Neural progenitor cell (in vitro differentiated cells): ENCODE results near the gene OR51M1. TPM values are rescaled to one million over a fixed set of nuclear protein-coding genes. Genes with fewer than 3 reads are reported as not detected.
"Not testable (repeated sequence)": the region's sequence is repeated elsewhere in the genome, so short reads cannot be mapped to it uniquely, and the experiment has no call there.

Experiments
- DNase-seq: peaks from one replicate; pipeline ENCODE4 v3.0.0-alpha.2; 2016; ENCODE audit warnings: low spot score
- H2AFZ ChIP-seq: fragments of 200-600 bp; sonication (generic); replicated peaks from 2 replicates; pipeline ENCODE4 v1.6.1; 2016; ENCODE audit warnings: antibody characterized with exemption
- H3F3A ChIP-seq: fragments of 200-600 bp; sonication (generic); 2 replicates; pipeline ENCODE4 v1.6.1; 2016; ENCODE audit warnings: antibody characterized with exemption, low read depth
- H3K27ac ChIP-seq: fragments of 200-600 bp; sonication (generic); 2 replicates; pipeline ENCODE4 v1.5.1; 2016; ENCODE audit warnings: mild to moderate bottlenecking
- H3K27me3 ChIP-seq: fragments of 200-600 bp; sonication (generic); 2 replicates; pipeline ENCODE4 v1.6.1; 2016; ENCODE audit warnings: mild to moderate bottlenecking, moderate library complexity
- H3K36me3 ChIP-seq: fragments of 200-600 bp; sonication (generic); 2 replicates; pipeline ENCODE4 v1.5.1; 2016
- H3K4me1 ChIP-seq: fragments of 200-600 bp; sonication (generic); 2 replicates; pipeline ENCODE4 v1.6.1; 2016; ENCODE audit warnings: mixed run types
- H3K4me2 ChIP-seq: fragments of 200-600 bp; sonication (generic); 2 replicates; pipeline ENCODE4 v1.6.1; 2016
- H3K4me3 ChIP-seq: fragments of 200-600 bp; sonication (generic); 2 replicates; pipeline ENCODE4 v1.5.1; 2016
- H3K79me2 ChIP-seq: fragments of 200-600 bp; sonication (generic); 2 replicates; pipeline ENCODE4 v1.6.1; 2016; ENCODE audit warnings: low read depth
- H3K9ac ChIP-seq: fragments of 200-600 bp; sonication (generic); 2 replicates; pipeline ENCODE4 v1.6.1; 2016
- H3K9me3 ChIP-seq: fragments of 200-600 bp; sonication (generic); 2 replicates; pipeline ENCODE4 v1.5.1; 2016; ENCODE audit warnings: low read depth
- H4K20me1 ChIP-seq: fragments of 200-600 bp; sonication (generic); 2 replicates; pipeline ENCODE4 v1.6.1; 2016; ENCODE audit warnings: low read depth
- H3K27ac Mint-ChIP-seq: 3 replicates; pipeline ENCODE4 v1.8.0; 2021; ENCODE audit warnings: mixed read lengths
- H3K27me3 Mint-ChIP-seq: 2 replicates; pipeline ENCODE4 v1.8.0; 2022; ENCODE audit warnings: low read depth, mild to moderate bottlenecking, inconsistent platforms, moderate library complexity, mixed read lengths; ENCODE audit not compliant: insufficient read depth
- H3K36me3 Mint-ChIP-seq: 3 replicates; pipeline ENCODE4 v1.8.0; 2021; ENCODE audit warnings: mixed read lengths
- H3K4me1 Mint-ChIP-seq: 3 replicates; pipeline ENCODE4 v1.8.0; 2021; ENCODE audit warnings: mixed read lengths
- H3K4me3 Mint-ChIP-seq: 3 replicates; pipeline ENCODE4 v1.8.0; 2021; ENCODE audit warnings: mild to moderate bottlenecking, moderate library complexity, mixed read lengths
- H3K9me3 Mint-ChIP-seq: 3 replicates; pipeline ENCODE4 v1.8.0; 2020; ENCODE audit warnings: mixed read lengths
- CTCF ChIP-seq: fragments of 200-600 bp; sonication (generic); IDR thresholded peaks from 2 replicates; pipeline ENCODE4 v1.5.1; 2017; ENCODE audit warnings: antibody characterized with exemption, mild to moderate bottlenecking
- EZH2 ChIP-seq: fragments of 200-600 bp; sonication (generic); IDR thresholded peaks from 2 replicates; pipeline ENCODE4 v1.6.1; 2017; ENCODE audit warnings: antibody characterized with exemption, mild to moderate bottlenecking, moderate library complexity
- EZH2phosphoT487 ChIP-seq: fragments of 200-600 bp; sonication (generic); IDR thresholded peaks from 2 replicates; pipeline ENCODE4 v1.6.1; 2017; ENCODE audit warnings: antibody characterized with exemption
- total RNA-seq: library from RNA; depleted of rRNA; stranded (reverse); fragments of >200 nt; gene quantifications from 2 replicates; pipeline ENCODE4 v1.2.3, GENCODE V29; 2015; ENCODE audit warnings: low replicate concordance

OR51M1 gene
- total RNA-seq, 1 donor from 2014 or later: not detected

GRCh38 chr11:5348551-5349194 is 34.9 kb upstream of the OR51M1 start:
- TF ChIP-seq CTCF: no peak
- no peak for TF ChIP-seq EZH2
- TF ChIP-seq EZH2phosphoT487: no peak
- H3K4me1 Mint-ChIP-seq: peaks cover 3% of the 10 kb centered on the region
- no peak for DNase-seq

GRCh38 chr11:5349550-5349949 is 34.1 kb upstream of the OR51M1 start:
- no peak for DNase-seq
- Histone ChIP-seq H3K4me3 (no peak overlapping the region), H3F3A (no peaks in the 10 kb centered on the region), H3K36me3 (no peaks in the 10 kb centered on the region), H3K27me3 (no peaks in the 10 kb centered on the region), H3K79me2 (no peaks in the 10 kb centered on the region), H3K9me3 (no peaks in the 10 kb centered on the region), H3K4me2 (no peak overlapping the region), H3K27ac (no peak overlapping the region), H3K9ac (no peak overlapping the region), H3K4me1 (no peaks in the 10 kb centered on the region), H4K20me1 (no peaks in the 10 kb centered on the region), H2AFZ (no peak overlapping the region)
- H3K9me3 Mint-ChIP-seq: no peaks in the 10 kb centered on the region
- H3K27me3 Mint-ChIP-seq: no peaks in the 10 kb centered on the region
- no peak for TF ChIP-seq CTCF
- no peak for TF ChIP-seq EZH2phosphoT487
- no peak for TF ChIP-seq EZH2
- H3K4me1 Mint-ChIP-seq: peaks cover 3% of the 10 kb centered on the region
- no peak overlapping the region for H3K27ac Mint-ChIP-seq
- no peak overlapping the region for H3K4me3 Mint-ChIP-seq
- no peaks in the 10 kb centered on the region for H3K36me3 Mint-ChIP-seq

More at GRCh38 chr11:5348551-5349194, 34.9 kb upstream of the OR51M1 start:
- H3K9me3 ChIP-seq: no peaks in the 10 kb centered on the region
- no peaks in the 10 kb centered on the region for H3K79me2 ChIP-seq
- H3K4me2 ChIP-seq: no peak overlapping the region
- no peak overlapping the region for H3K27ac ChIP-seq
- no peaks in the 10 kb centered on the region for H3K9me3 Mint-ChIP-seq
- H3K36me3 ChIP-seq: no peaks in the 10 kb centered on the region
- H4K20me1 ChIP-seq: no peaks in the 10 kb centered on the region
- H3K4me1 ChIP-seq: no peaks in the 10 kb centered on the region
- H3K9ac ChIP-seq: no peak overlapping the region
- no peaks in the 10 kb centered on the region for H3F3A ChIP-seq
- H3K27ac Mint-ChIP-seq: no peak overlapping the region
- H3K27me3 ChIP-seq: no peaks in the 10 kb centered on the region
- no peak overlapping the region for H2AFZ ChIP-seq
- no peaks in the 10 kb centered on the region for H3K27me3 Mint-ChIP-seq
- no peaks in the 10 kb centered on the region for H3K36me3 Mint-ChIP-seq
- H3K4me3 Mint-ChIP-seq: no peak overlapping the region
- H3K4me3 ChIP-seq: no peak overlapping the region

DNA sequence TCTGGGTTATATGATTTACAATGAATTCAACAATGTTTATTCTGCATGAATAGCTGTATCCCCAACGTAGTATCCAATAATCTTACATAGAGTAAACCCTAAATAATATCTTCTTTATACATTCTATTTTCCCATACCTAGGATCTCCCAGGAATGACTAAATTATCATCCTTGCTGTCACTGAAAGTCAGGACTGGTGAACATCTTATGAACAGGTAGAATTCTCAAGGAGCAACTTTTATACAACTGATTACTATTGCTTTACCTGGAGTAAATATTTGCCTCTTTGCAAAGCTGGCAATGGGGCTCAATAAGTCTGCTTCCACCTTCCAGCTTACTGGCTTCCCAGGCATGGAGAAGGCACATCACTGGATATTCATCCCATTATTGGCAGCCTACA is 32.4 kb upstream of the OR51M1 start, which contains the start of gene OR51B6:
Gene OR51B6, plus strand, starts transcription at position 301 of the 400 bp plus-strand sequence. Its CDS starts 0 bp downstream, at position 301.
- Mint-ChIP-seq H3K36me3 (no peaks in the 10 kb centered on the region), H3K4me1 (peaks cover 3% of the 10 kb centered on the region), H3K27ac (no peak within 1 kb of the TSS), H3K4me3 (no peak within 1 kb of the TSS), H3K9me3 (no peaks in the 10 kb centered on the region), H3K27me3 (no peaks in the 10 kb centered on the region)
- H3K9me3 ChIP-seq: no peaks in the 10 kb centered on the region
- no peak within 1 kb of the TSS for H3K4me2 ChIP-seq
- no peaks in the 10 kb centered on the region for H3K4me1 ChIP-seq
- H3K36me3 ChIP-seq: no peaks in the 10 kb centered on the region
- DNase-seq: no peak
- H2AFZ ChIP-seq: no peak within 1 kb of the TSS
- no peak within 1 kb of the TSS for H3K9ac ChIP-seq
- H3F3A ChIP-seq: no peaks in the 10 kb centered on the region
- no peaks in the 10 kb centered on the region for H3K79me2 ChIP-seq
- no peak for TF ChIP-seq CTCF
- no peak for TF ChIP-seq EZH2
- TF ChIP-seq EZH2phosphoT487: no peak
- H3K27ac ChIP-seq: no peak within 1 kb of the TSS
- H4K20me1 ChIP-seq: no peaks in the 10 kb centered on the region
- no peak within 1 kb of the TSS for H3K4me3 ChIP-seq
- no peaks in the 10 kb centered on the region for H3K27me3 ChIP-seq

GRCh38 chr11:5356031-5356430 is 27.6 kb upstream of the OR51M1 start:
- not testable (repeated sequence) for H3K9me3 ChIP-seq, H3K4me1 Mint-ChIP-seq, H3K9me3 Mint-ChIP-seq, H3K36me3 Mint-ChIP-seq, H3K79me2 ChIP-seq, H3K4me3 ChIP-seq, H3K4me2 ChIP-seq, H3K27me3 Mint-ChIP-seq, DNase-seq, H3K4me1 ChIP-seq, H3K27ac ChIP-seq, H3F3A ChIP-seq, H4K20me1 ChIP-seq, H3K36me3 ChIP-seq, H2AFZ ChIP-seq, H3K27ac Mint-ChIP-seq, H3K4me3 Mint-ChIP-seq, H3K27me3 ChIP-seq, H3K9ac ChIP-seq
